Measurements from ENCODE around the gene TPSG1. TPM values are rescaled to one million over a fixed set of nuclear protein-coding genes. Genes with fewer than 3 reads are reported as not detected.

The TPSG1 gene
- total RNA-seq, 1 experiment from 2014 or later: not detected

DNA sequence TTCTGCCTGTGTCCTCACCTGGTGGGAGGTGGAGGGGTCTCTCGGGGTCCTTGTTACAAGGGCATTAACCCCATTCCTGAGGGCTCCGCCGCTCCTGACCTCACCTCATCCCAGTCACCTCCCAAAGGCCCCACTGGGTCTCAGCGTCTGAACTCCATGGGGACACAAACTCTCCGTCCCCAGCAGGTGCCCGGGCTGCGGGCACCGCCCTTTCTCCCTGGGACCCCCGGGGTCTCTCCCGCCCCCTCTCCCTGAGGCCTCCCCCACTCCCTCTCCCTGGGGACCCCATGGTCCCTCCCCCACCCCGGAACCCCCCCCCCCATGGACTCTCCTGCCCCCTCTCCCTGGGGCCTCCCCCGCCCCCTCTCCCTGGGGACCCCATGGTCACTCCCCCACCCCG, 47.3 kb downstream of the TPSG1 start:
- DNase-seq (ENCODE audit: low read depth): no peak

DNA sequence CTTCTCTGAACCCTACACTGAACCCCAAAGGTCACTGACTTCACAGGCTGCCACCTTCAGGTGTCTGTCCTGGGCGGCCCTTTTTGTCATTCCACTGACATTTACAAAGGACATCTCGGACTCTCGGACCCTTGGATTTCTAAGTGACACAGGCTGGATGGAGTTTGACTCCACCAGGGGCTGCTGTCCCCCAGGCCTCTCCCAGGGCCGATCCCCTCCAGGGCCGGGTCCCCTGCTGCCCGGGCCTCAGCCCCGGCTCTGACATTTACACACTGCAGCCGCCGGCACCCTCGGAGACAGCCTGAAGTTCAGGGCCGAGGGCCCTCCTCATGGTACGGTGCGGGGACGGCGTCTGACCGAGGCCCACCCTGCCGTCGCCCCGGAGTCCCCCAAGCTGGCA, 48.0 kb downstream of the TPSG1 start:
- DNase-seq (ENCODE audit: low read depth): no peak

DNA sequence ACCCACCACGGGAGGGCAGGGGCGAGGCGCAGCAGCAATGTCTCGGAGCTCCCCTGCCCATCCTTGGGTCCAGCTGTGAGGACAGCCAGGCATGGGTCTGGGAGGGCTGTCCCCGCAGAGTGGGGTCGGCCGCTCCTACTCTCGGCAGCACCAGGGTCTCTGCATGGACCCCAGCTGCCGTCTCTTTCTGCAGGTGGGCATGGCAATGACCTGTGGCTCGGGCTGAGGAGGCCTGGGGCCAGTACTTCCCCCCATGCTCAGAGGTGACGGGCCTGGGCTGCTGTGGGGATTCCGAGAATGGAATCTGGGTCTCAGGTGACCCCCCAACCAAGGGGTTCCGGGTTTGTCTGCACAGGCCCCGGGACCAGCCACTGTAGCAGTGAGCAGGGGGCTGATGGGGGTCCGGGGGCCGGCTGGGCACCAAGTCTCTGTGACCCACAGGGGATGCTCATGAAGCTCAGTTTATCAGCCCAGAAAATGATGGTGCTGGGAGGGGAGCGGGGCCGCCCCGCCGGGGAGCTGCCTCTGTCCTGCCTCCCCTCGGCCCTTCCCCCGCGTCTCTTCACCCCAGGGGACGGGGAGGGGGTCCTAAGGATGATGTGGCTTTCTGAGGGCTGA, 48.7 kb downstream of the TPSG1 start:
- no peak for DNase-seq (ENCODE audit: low read depth)

DNA sequence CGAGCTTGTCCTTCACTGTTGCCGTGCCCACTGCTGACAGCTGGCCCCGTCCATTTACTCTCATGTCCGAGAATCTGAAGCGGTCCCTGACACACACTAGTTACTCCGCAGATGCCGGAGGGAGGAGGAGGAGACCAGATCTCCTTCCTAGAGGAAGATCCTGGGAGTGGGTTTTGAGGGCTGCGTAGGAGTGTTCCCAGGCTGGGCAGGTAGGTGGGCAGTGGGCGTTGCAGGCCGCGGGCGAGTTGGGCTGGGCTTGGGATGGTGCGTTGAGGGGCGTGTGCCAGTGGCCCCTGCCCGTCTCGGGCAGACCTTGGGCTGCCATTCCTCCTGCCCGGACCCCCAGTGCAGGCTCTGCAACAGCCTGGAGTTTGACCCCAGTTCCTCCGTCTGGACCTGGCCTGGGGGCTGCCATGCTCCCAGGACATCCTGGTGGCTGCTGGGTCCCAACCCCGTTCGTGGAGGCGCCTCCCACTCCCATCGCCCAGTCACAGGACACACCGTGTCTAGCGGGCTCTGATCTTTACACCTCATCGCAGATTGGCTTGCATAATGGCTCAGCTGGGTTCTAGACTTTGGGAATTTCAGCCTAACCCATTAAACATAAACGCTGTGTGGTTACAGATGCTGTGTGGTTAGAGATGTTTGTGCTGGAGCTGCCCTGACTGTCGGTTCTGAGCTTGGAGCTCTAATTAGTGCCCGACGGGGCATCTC, 49.3 kb downstream of the TPSG1 start:
- DNase-seq (ENCODE audit: low read depth): no peak

DNA sequence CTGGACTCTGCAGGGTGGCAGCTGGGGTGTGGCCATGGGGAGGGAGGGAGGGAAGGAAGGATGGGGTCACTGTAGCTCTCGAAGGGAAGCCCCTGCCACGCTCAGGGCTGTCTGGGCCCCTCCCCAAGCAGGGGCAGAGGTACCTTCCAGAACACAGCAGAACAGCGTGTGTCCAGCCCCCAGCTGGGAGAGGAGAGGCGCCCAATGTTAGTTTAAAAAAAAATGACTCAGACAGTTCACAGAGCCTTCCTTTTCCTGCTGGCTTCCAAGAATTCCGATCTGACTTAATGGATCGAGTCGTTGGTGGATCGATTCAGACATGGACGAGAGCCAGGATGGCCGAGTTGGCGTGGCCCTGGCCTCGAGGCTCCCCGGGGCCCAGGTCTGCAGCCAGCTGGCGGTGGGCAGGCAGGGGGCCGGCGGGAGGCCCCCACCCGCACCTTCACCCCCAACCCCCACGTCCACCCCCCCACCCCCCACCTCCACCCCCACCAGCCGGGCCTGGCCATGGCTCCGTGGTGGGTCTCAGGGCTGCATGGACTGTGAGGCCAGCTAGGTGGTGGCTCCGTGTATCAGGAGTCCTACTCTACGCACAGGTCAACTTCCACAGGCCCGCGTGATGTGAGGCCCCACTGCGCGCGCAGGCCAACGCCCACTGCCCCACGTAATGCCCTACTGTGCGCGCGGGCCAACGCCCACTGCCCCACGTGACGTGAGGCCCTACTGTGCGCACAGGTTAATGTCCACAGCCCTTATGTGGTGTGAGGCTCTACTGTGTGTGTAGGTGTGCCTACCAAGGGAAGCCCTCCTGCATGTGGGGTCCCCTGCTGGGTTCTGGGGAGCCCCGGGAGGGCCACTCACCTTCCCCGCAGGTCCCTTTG, 50.4 kb downstream of the TPSG1 start:
- DNase-seq (ENCODE audit: low read depth): no peak

DNA sequence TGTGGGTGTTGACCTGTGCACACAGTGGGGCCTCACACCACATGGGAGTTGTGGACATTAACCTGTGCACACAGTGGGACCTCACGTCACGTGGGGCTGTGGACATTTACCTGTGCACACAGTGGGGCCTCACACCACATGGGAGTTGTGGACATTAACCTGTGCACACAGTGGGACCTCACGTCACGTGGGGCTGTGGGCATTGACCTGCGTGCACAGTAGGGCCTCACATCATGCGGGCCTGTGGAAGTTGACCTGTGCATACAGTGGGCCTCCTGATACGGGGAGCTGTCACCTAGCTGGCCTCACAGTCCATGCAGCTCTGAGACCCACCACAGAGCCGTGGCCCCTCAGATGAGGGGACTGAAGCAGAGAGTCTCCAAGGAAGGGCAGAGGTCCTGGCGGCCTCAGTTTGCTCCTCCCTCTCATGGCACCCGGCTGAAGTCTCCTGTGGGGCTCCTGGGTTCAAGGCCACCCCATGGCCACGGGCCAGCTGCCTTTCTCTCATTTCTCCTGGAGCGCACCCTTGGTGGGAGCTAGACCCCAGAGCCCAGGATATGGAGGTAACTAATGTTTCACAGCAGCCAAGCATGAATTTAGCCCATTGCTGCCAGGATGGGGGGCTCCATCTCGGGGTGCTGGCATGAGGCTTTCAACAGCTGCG, 51.1 kb downstream of the TPSG1 start:
- DNase-seq (ENCODE audit: low read depth): no peak

DNA sequence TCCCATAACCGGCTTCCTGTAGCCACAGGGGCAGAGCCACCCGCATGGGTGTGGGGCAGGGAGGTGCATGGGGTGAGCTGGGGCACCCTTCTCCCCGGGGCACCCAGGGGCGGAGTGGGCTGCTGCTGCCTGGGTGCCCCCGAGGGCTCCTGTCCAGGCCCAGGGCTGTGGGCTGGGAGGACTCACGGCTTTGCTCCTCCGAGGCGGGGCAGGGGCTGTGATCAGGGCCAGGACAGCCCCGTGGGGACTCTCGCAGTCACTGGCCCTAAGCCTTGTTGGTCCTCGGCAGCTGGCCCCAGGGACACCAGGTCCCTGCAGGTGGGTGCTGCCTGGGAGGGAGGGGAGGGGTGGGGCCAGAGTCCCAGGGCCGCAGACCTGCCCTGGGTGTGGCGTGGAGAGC, 52.4 kb downstream of the TPSG1 start:
- DNase-seq (ENCODE audit: low read depth): no peak

DNA sequence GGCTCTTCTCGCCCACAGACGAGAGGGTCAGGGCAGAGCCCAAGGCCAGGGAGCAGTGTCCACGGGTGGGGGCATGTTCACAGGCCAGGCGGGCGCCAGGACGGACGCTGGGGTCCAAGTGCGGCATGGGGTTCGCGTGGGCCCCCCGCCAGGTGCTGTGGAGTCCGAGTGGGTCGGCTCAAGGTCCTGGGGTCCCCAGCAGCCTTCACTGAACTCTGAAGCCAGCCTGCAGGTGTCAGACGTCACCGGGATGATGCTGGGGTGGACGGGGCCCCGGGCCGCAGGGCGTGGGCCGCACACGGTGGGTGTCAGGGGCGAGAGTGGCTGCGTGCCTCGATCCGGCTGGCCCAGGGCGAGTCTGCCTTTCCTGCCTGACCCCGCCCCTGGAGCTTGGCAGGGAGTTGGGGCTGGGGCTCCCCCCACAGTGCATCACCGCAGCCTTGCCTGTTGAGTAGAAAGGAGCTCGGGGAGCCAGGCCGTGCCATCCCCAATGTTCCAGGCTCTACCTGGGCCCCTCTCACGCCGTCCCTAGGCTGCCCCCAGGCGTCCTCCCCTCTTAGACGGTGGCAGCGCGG, 53.1 kb downstream of the TPSG1 start:
- DNase-seq (ENCODE audit: low read depth): no peak

Other genes starting within 250 kb of the TPSG1 start
- gene SOX8, start 243.5 kb downstream of the TPSG1 start, total RNA-seq (2014; rRNA removed): 5.7 and 23.1 TPM in 2 replicates
- gene SSTR5, start 152.5 kb downstream of the TPSG1 start, total RNA-seq (2014; rRNA removed): 0.64 and 0.98 TPM in 2 replicates
- gene C1QTNF8, start 129.0 kb downstream of the TPSG1 start, total RNA-seq (2014; rRNA removed): not detected in 2 replicates
- not detected in 2 replicates for gene CACNA1H, start 72.2 kb downstream of the TPSG1 start, total RNA-seq (2014; rRNA removed)
- not detected in 2 replicates for gene TPSB2, start 4.9 kb upstream of the TPSG1 start, total RNA-seq (2014; rRNA removed)
- not detected in 2 replicates for gene TPSAB1, start 15.4 kb upstream of the TPSG1 start, total RNA-seq (2014; rRNA removed)
- not detected in 2 replicates for gene TPSD1, start 30.8 kb upstream of the TPSG1 start, total RNA-seq (2014; rRNA removed)
- 49.2 and 78.2 TPM in 2 replicates for gene UBE2I, start 84.4 kb upstream of the TPSG1 start, total RNA-seq (2014; rRNA removed)
- 0.46 and 0.51 TPM in 2 replicates for gene BAIAP3, start 108.4 kb upstream of the TPSG1 start, total RNA-seq (2014; rRNA removed)
- 114 and 124 TPM in 2 replicates for gene TSR3, start 126.6 kb upstream of the TPSG1 start, total RNA-seq (2014; rRNA removed)
- 46.4 and 54.4 TPM in 2 replicates for gene GNPTG, start 126.7 kb upstream of the TPSG1 start, total RNA-seq (2014; rRNA removed)
- 14.6 and 23.7 TPM in 2 replicates for gene UNKL, start 189.4 kb upstream of the TPSG1 start, total RNA-seq (2014; rRNA removed)
- gene UQCC4, start 195.5 kb upstream of the TPSG1 start, total RNA-seq (2014; rRNA removed): 13.2 and 17.2 TPM in 2 replicates
- gene PERCC1, start 205.8 kb upstream of the TPSG1 start, total RNA-seq (2014; rRNA removed): not detected in 2 replicates
- 0.06 TPM in 2 replicates for gene CCDC154, start 219.3 kb upstream of the TPSG1 start, total RNA-seq (2014; rRNA removed)
- 42.8 and 55.6 TPM in 2 replicates for gene CLCN7, start 249.8 kb upstream of the TPSG1 start, total RNA-seq (2014; rRNA removed)

Measured in LHCN-M2 (cell line).